ENCODE measurements around the gene LMX1A.

The LMX1A gene

DNA sequence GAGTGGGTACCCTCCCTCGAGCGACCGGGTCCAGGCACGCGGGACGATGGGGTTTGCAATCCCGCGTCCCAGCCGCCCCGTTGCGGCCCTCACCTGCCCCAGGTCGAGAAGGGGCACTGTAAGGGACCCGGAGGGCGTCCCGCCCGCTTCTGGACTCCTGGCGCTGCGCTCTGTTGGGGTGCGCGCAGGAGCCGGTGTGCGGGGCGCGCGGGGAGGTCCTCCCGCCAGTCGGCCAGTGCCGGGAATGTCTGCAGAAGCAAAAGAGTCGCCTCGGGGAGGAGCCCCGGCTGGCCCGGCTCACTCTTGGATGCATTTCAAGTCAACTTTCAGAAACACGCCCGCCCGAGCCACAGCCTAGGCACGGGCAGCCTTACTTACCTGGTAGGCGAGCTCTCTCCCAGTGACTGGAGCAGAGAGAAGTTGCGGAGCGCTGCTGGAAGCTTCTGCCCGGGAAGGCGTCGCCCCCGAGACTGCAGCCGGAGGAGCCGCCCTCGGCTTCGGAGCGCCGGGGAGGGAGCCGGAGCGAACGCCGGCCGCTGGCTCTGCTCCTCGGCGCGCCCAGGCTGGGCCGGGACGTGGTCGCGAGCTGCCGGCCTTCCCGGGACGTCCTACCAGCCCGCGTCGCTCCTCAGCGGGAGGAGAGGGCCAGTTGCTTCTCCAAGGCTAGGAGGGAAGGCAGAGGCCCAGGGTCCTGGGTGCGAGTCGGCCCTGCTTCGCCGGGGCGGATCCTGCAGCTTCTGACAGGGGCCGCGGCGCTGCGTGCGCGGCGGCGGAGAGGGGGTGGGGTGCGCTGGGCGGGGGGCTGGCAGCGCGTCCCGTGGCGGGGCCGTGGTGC lies at the start of gene LMX1A:
TSS of gene LMX1A (minus strand) at position 739 of the 835 bp plus-strand sequence. CDS start 1,156 bp downstream, outside the sequence.
- DNase-seq, result no peak

DNA sequence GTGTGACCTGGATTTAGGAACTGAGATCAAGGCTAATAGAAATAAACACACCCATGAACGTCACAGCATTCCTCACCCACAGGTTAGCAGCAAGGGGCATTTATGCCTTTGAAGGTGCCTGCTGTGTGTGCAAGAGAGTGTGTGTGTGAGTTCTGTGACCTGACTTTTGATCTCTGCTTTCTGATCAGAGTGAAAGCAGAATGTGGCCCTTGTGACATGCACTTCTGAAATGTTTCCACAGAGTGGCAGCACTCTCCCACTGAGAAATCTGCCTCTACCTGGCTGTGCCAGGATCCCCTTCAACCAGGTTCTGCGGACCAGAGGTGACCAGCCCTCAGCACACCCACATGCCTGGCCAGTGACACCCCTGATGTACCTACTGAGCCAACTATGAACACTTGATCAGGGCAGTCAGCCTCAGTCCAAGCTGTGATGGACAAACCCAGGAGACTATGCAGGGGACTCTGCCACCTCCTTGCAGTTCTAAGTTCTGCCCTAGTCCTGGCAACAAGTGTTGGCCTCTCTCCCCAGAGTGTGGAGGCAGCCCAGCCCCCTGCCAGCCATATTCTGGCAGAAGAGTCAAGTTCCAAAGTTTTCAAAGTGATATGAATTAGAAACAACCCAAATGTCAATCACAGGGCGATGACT lies 47.4 kb upstream of the LMX1A start:
- DNase-seq, result no peak

DNA sequence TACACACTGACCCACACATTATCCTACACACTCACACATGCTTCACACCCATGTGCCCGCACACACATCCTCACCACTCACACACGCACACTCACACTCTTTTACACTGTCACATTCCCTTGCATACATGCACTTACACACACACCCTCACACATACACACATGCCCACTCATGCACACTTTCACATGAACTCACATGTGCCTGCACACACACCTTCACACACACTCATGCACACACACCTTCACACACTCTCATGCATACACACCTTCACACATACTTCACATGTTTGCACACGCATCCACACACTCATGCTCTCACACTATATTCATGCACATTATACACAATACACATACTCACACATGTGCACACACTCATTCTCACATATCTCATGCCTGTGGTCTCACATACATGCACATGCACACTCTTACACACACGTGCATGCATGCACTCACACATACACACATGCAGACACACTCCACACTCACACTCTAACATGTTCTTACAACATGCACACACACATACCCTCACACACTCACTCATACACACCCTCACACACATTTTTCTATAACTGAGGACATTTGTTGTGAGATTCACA lies 46.1 kb upstream of the LMX1A start:
- DNase-seq, result no peak

DNA sequence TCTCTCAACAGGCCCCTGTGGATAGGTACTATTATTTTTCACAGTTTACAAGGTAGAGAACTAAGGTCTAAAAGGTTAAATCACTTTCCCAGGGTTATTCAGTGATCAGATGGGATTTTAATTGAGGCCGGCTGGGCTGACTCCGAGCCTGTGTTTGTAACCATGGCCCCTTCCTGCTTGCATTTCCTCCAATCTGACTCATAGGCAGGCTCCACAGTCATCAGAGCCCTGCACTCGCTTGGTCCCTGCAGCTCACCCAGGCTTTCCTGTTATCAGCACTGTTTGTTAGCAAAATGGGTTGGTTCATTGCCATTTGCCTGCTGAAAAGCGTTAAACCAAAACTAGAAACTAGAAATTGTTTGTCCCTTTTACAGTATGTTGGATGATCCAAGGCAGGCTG lies 41.4 kb upstream of the LMX1A start:
- no peak for DNase-seq

DNA sequence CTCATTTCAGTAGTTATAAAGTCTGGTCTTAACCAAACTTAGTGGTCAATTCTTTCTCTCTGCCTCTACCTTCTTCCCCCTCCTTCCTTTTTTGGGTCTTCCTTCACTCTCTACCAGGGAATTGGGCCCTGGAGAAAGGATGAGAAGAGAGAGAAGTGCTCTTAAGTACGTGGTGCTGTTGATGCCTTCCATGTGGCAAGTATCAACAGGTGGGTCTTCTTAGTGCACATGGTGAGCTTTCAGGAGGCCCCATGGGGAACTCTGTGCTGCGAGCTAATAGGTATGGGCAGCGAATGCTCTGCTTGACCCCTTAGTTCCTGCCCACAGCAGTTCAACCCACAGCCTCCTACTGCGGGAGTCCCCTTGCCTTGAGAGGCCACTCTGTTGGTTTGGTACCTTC lies 39.4 kb upstream of the LMX1A start:
- no peak for DNase-seq

DNA sequence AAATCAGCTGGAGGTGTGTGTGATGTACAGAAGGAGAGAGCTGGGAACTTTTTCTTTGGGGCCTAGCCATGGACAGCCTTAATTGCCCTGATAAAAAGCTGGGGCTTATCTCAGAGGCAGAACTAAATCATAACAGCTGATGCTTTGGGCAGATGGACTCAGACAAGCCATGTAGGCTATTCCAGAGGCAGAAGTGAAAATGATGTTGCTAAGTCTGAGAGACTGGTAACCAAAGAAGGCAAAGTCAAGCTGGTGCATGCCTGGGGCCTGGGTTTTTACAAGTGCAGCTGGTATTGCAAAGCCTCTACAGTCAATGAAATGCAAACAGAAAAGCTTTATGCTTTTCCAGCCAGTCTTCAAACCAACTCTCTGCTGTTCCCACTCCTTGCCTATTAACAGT lies 39.0 kb upstream of the LMX1A start:
- no peak for DNase-seq

DNA sequence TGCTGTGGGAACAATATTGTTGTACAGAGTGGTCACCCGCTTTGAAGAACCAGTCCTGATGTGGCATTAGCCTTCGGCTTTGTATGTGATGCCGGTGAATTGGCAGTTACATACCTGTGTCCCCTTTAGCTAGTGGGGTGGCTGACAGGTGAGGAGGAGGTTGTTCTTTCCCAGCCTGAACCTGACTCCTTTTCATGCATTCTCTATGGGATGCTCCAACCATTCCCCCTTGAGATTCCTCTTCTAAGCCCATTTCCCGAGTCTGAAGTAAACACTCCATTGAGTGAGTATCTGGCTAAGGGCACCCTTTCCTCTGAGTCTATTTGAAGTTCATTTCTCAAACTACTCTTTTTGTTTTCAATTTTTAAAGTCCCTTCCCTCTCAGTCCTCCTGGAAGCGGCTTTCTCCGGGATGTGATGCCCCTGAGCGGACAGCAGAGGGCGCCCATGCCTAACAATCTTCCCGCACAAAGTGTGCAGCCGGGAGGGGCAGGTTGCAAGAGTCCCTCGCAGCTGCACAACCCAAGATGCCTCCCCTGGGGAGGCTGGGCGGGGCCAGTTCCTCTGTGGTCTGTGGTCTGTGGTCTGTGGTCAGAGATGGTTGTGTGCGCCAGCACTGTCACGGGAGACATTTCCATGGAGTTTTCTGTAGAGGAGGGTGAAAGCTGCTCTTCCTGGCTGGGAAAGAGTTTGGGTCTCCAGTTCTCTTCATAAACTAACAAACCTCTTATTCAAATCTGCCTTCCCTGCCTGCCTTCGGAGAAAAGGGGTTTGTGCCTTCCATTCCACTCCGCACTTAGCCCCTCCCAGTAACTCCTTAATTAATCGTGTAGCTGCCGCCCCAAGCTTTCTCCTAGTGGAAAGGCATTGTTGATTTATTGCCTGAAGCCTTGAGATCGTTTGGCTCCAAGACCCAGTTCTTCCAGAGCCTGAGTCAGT lies 36.4 kb upstream of the LMX1A start:
- peak; percentile 86 for DNase-seq

DNA sequence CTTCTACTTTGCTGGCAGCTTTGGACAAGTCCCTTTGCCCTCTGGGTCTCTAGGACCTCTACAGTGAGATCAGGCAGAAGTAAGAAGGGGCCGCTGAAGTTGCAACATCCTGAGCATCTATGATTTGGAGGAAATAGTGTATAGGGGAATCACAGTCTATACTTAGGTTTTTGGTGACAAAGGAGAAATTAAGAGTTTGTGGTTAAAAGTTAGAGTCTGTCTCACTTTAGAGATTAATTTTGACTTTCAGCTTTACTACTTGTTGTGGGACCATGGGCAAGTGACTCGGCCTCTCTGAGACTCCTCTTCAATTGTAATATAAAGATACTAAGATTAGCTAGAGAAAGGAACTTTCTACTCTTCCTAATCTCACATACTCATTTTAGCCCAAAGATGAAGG lies 33.1 kb upstream of the LMX1A start:
- DNase-seq, result no peak

DNA sequence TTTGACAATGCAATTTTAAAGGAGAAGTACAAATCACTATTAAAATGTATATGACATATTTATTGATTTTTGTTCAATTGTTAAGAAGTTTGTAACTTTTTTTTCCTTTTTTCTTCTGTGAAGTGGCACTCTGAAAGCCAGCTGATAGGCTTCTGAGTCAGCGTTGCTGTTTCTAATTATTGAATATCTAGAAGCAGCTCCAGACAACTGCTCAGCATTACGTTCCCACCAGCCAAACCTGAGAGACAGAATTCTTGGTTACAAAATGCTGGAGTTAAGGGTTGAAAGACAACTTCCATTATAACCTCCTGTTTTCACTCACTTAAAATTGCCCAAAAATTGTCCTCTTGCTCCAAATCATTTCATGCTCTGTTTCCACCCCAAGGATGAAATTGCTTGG lies 31.4 kb upstream of the LMX1A start:
- DNase-seq, result no peak

DNA sequence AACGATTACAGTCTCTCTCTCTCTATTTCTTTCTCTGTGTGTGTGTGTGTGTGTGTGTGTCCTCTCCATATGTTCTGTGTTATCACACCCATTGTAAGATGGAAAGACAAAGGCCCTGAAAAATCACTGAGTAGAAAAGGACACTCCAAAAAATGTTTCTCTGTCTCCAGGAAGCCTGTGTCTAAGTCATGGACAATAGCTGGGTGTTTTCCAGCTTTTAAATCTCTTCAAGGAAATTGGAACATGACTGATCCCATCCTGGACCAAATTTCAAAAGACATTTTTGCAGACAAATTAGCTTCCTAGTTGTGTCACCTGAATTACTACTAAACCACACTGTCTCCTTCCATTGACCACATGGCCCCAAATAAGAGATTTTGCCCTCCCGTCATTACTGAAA lies 31.0 kb upstream of the LMX1A start:
- no peak for DNase-seq

DNA sequence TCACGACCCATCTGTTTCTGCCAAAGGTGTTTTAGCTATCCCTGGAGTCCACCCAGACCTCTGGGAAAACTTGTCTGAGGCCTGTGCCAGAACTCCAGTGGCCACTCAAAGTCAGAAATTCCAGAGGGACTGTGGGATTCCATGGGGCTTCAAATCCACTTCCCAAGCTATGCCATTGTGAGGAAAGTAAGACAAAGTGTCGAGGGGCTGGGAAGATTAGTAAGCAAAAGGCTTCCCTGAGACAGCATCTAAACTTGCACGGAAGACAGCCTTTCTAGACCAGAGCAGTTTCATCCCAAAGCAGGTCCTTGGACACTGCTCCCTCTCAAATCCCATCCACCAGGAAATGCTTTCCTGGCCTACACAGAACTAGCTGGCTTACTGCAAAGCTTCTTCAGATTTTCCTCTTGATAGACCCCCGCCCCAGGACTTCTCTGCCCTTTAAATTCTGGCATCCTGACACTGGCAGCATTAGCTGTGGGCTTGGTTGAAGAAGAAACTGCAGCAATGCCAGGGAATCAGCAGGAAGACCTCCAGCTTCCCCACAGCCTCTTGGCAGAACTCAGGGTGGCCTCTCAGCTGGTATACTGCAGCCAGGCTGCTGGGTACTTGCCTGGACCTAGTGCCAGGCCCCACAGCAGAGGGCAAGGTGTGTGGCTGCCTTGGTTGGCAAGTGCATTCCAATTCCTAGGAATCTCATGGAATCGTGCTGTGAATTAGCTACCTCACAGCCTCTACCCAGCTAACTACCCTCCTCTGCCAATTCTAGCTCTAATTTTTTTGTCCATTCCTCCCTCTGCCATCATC lies 27.3 kb upstream of the LMX1A start:
- DNase-seq, result no peak

DNA sequence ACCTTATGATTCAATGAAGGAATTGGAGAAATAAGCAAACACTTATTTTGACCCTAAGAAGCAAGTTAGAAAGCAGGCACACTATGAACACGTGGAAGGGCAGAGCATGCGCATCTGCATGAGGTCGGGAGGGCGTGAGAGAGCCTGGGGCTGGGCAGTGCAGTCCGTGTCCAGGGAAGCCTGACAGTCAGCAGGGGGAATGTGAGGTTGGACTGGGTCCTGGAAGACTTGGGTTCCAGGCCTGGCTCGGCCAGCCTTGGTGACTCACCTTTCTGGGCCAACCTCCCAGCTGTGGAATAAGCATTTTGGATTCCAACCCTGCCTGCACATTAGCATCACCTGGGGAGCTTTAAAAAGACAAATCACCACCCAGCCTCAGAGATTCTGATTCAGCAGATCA lies 26.6 kb upstream of the LMX1A start:
- DNase-seq, result no peak

DNA sequence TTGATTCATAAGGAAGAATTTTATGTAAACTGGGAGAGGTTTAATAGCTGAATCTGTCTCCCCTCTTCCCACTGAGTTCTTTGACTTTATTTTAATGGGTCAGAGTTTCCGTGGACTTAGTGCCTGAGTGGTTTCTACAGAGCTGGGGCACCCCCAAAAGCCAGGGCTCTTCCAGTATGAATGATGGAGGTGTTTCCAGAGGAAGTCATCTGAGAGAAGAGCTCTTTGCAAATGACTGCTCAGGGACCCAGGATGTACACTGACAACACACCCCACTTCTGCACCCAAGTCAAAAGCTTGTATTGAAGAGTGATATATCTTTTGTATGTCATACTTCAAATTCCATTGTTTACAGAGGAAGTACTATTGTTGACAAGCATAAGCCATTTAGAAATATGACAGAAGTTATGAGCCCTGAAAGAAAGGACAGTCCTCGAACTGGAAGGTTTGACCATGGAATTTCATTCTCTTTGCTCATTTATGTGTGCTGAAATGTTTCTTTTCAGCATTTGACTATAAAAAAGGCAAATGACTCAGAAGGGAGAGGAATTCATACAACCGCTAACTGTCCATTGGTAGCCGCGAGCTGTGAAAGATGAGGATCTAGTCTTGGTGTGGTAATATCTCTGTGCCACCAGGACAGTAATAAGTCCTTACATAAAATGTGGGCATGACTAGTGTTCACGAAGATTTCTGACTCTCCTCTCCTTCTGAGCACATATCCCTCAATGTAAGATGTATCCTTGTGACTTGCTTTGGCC lies 25.4 kb upstream of the LMX1A start:
- DNase-seq, result no peak

DNA sequence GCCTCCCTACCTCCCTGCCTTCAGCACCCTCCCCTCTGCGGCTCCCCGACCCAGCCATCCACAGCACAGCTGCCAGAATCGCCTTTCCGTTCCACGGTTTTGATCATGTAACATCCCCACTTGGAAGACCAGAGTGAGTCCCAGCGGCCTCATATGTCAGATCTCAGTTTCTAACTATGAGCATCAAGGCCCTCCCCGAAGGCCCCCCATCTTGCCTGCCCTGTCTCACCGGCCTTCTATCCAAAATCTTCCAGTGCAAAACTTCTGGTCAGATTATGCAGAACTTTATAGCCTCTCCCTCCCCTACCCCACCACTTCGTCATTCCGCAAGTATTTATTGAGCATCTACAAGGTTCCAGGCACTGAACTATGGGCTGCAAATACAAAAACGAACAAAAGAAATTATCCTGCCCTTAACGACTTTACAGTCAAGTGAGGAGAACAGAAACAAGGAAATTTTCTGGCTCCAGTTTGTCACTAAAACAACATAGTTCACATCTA lies 20.3 kb upstream of the LMX1A start:
- no peak for DNase-seq

DNA sequence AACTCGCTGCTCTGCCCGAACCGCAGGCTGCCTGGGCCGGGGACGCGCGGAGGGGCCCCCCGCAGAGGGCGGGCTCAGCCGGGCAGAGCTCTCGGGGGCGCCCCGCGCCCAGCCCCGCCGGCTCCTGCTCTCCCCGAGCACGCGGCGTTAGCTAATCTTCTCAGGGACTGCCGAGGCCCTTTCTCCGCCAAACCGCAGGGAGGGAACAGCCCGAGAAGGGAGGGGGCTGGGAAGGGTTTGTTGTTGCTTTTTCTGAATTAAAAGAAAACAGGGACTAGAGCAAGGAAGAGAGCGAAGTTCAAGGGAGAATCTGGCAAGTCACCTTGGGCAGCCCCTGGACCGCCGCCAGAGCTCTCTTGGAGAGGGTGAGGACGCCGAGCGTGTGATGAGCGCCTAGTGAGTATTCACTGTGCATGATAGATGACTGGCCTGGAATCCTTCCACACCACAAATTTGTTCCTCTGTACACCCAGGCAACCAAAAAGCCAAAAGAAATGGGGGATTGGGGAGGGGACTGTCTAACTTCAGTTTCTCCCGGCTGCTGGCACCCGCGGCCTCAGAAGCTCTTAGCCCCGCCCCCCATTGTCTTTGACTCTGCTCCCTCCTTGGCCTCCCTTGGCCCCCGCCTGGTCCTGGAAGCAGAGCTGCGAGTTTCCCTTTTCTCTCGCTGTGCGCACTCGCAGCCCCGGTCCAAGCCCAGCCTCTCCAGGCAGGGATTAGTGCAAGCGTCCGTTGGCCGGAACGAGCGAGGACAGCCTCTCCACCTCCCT lies 19.7 kb upstream of the LMX1A start:
- DNase-seq, result peak; percentile 32

DNA sequence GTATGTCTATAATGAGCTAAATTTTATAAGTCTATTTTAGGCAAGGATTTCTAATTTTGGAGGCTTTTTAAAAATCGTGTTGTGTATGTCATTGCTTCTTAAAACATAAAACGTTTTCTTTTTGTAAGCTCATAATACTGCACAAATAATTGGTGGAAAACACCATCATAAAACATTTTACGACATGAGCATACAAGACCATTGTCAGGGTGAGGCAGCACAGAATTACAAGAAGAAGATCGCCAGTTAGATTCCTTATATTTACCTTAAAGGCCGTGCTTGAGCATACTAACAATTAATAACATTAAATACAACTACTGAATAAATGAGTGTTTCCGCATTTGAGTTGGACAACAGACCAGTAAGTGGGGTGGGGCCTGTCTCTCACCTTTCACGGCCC lies 19.1 kb upstream of the LMX1A start:
- no peak for DNase-seq

DNA sequence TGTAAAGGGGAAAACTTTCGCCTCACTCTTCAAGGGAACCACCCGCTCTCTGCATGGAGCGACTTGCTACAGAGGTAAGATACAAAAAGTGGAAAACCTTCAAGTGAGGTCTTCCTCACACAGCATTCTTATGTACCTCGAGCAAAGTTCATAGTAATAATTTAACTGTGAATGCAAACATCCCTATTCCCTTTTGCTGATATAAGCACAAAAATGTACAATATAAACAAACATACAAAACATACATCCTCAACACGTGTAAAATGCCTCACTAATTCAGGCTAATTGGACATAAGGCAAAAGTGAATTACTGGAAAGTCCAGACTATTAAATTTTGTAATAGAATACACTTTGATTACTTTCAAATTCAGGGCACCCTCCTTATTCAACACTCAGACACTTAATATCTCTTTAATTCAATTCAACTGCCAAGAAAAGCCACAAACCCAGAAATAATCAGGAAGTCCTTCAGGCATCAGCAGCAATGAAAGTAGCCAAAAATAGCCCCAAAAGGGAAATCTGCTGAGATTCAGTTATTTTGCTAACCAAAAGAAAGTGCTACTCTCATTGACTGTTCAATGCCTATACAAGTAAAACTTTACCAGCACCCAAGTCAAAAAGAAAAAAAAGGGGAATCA lies 15.2 kb upstream of the LMX1A start:
- DNase-seq, result no peak

DNA sequence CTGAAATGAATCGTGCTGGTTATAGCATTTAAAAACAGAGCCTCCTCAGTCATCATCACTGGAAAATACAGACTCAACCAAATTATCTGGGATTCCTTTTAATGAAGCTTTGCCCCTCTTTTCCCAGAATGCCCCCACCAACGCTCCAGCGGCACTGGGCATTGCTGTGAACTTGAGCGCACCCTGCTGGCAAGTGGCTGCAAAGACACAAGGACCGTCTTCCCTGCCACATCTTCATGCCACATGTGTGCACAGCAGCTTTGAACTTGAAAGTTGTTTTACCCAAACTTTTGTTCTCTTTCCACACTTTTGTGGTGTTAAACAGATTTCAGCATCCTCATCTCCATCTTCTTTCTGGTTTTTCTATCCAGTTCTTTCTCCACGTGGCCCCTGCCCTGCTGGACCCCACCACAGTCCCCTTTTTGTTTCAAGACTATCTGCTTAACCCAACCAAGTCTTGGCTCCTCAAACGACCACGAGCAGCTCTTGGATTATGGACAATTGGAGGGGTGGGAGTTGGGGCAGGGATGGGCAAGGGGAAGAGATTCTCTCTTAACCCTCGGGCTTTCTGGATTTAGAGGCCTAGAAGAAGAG lies 12.8 kb upstream of the LMX1A start:
- peak; percentile 58 for DNase-seq

DNA sequence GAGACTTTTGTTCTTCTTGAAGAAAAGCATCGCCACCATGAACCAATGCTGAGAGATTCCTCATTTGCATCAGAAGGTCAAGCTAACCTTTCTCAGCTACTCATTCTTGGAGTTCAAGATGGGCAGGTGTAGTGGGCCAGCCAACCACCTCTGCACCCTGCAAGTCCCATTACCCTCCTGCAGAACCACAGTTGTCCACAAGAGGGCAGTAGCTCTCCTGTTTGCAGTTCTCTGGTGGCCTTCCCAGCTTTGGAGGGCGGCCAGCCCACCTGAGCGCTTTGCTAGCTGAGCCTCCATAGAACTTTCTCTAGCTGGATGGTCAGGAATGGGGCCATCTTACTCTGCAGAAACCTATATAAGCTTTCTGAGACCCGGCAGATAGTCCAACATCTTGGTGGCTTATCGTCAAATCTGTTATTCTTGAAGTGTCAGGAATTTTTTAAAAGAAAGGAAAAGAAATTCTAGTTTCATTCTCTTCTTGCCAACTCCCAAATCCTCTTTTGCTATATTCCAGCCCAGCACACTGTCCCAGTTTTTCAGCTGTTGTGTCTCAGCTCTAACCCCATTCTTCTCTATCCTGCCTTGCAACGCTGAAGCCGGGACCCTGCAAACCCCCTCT lies 11.0 kb upstream of the LMX1A start:
- DNase-seq, result peak; percentile 82
